ENCODE measurements around the gene POLR2J3. TPM values are rescaled to one million over a fixed set of nuclear protein-coding genes. Genes with fewer than 3 reads are reported as not detected.
"Not testable (repeated sequence)": the region's sequence is repeated elsewhere in the genome, so short reads cannot be mapped to it uniquely, and the experiment has no call there.

POLR2J3 gene
- 10 to 100 TPM; 52.4 to 59.4 TPM for total RNA-seq

- CTCF ChIA-PET; POLR2A ChIA-PET; H3K9me3 Mint-ChIP-seq (ENCODE audit: insufficient read depth); H3K4me1 Mint-ChIP-seq (ENCODE audit: low read depth); H3K36me3 Mint-ChIP-seq (ENCODE audit: low read depth); H3K27me3 Mint-ChIP-seq (ENCODE audit: low read depth): not testable (repeated sequence)
- ATAC-seq = peak; percentile 92
- H3K27ac Mint-ChIP-seq = peak within 1 kb of the TSS; percentile 92
- peak; percentile 100 for DNase-seq
- H3K4me3 Mint-ChIP-seq = peak within 1 kb of the TSS; percentile 89
Measured at GRCh38 chr7:102572261-102573239, at the start of gene POLR2J3. Gene POLR2J3, minus strand, starts transcription at chr7:102572583. Its CDS starts 62 bp downstream, at chr7:102572521.

- H3K4me1 Mint-ChIP-seq (ENCODE audit: low read depth); H3K9me3 Mint-ChIP-seq (ENCODE audit: insufficient read depth); H3K4me3 Mint-ChIP-seq; H3K36me3 Mint-ChIP-seq (ENCODE audit: low read depth); H3K27ac Mint-ChIP-seq; DNase-seq; H3K27me3 Mint-ChIP-seq (ENCODE audit: low read depth); ATAC-seq; POLR2A ChIA-PET; CTCF ChIA-PET: not testable (repeated sequence)
Measured at GRCh38 chr7:102618122-102618521, 45.7 kb upstream of the POLR2J3 start.

GRCh38 chr7:102616507-102617125 is 44.2 kb upstream of the POLR2J3 start, which contains the start of gene RASA4:
Gene RASA4, minus strand, starts transcription at chr7:102616756. Its CDS starts 67 bp downstream, at chr7:102616689.
- DNase-seq = peak; percentile 55
- H3K36me3 Mint-ChIP-seq (ENCODE audit: low read depth); H3K27me3 Mint-ChIP-seq (ENCODE audit: low read depth); POLR2A ChIA-PET; H3K9me3 Mint-ChIP-seq (ENCODE audit: insufficient read depth); CTCF ChIA-PET; H3K4me1 Mint-ChIP-seq (ENCODE audit: low read depth); H3K27ac Mint-ChIP-seq; H3K4me3 Mint-ChIP-seq: not testable (repeated sequence)
- ATAC-seq = peak; percentile 99

- H3K4me3 Mint-ChIP-seq; POLR2A ChIA-PET; H3K4me1 Mint-ChIP-seq (ENCODE audit: low read depth); H3K9me3 Mint-ChIP-seq (ENCODE audit: insufficient read depth); CTCF ChIA-PET; H3K27me3 Mint-ChIP-seq (ENCODE audit: low read depth); H3K27ac Mint-ChIP-seq; DNase-seq; H3K36me3 Mint-ChIP-seq (ENCODE audit: low read depth); ATAC-seq: not testable (repeated sequence)
Measured at GRCh38 chr7:102615930-102616329, 43.5 kb upstream of the POLR2J3 start.

GRCh38 chr7:102614873-102615272 is 42.5 kb upstream of the POLR2J3 start:
- H3K27ac Mint-ChIP-seq; H3K9me3 Mint-ChIP-seq (ENCODE audit: insufficient read depth); DNase-seq; POLR2A ChIA-PET; H3K4me1 Mint-ChIP-seq (ENCODE audit: low read depth); H3K4me3 Mint-ChIP-seq; ATAC-seq; H3K27me3 Mint-ChIP-seq (ENCODE audit: low read depth); H3K36me3 Mint-ChIP-seq (ENCODE audit: low read depth); CTCF ChIA-PET: not testable (repeated sequence)

- H3K4me3 Mint-ChIP-seq; H3K36me3 Mint-ChIP-seq (ENCODE audit: low read depth); H3K27me3 Mint-ChIP-seq (ENCODE audit: low read depth); H3K27ac Mint-ChIP-seq; ATAC-seq; CTCF ChIA-PET; DNase-seq; H3K4me1 Mint-ChIP-seq (ENCODE audit: low read depth); POLR2A ChIA-PET; H3K9me3 Mint-ChIP-seq (ENCODE audit: insufficient read depth): not testable (repeated sequence)
Measured at GRCh38 chr7:102614346-102614697, 41.9 kb upstream of the POLR2J3 start.

GRCh38 chr7:102613575-102614345 is 41.4 kb upstream of the POLR2J3 start:
- CTCF ChIA-PET; ATAC-seq; H3K27me3 Mint-ChIP-seq (ENCODE audit: low read depth); DNase-seq; H3K4me3 Mint-ChIP-seq; H3K27ac Mint-ChIP-seq; POLR2A ChIA-PET; H3K36me3 Mint-ChIP-seq (ENCODE audit: low read depth); H3K4me1 Mint-ChIP-seq (ENCODE audit: low read depth); H3K9me3 Mint-ChIP-seq (ENCODE audit: insufficient read depth): not testable (repeated sequence)

GRCh38 chr7:102611675-102612325 is 39.4 kb upstream of the POLR2J3 start:
- POLR2A ChIA-PET; H3K27ac Mint-ChIP-seq; H3K4me1 Mint-ChIP-seq (ENCODE audit: low read depth); H3K27me3 Mint-ChIP-seq (ENCODE audit: low read depth); H3K36me3 Mint-ChIP-seq (ENCODE audit: low read depth); ATAC-seq; CTCF ChIA-PET; H3K9me3 Mint-ChIP-seq (ENCODE audit: insufficient read depth); H3K4me3 Mint-ChIP-seq: not testable (repeated sequence)
- peak; percentile 20 for DNase-seq

GRCh38 chr7:102611013-102611674 is 38.8 kb upstream of the POLR2J3 start:
- POLR2A ChIA-PET; CTCF ChIA-PET; H3K4me3 Mint-ChIP-seq; H3K27me3 Mint-ChIP-seq (ENCODE audit: low read depth); DNase-seq; H3K27ac Mint-ChIP-seq; H3K9me3 Mint-ChIP-seq (ENCODE audit: insufficient read depth); H3K4me1 Mint-ChIP-seq (ENCODE audit: low read depth); H3K36me3 Mint-ChIP-seq (ENCODE audit: low read depth): not testable (repeated sequence)
- peak; percentile 71 for ATAC-seq

GRCh38 chr7:102610441-102610840 is 38.1 kb upstream of the POLR2J3 start:
- H3K36me3 Mint-ChIP-seq (ENCODE audit: low read depth); H3K4me1 Mint-ChIP-seq (ENCODE audit: low read depth); DNase-seq; CTCF ChIA-PET; POLR2A ChIA-PET; ATAC-seq; H3K27ac Mint-ChIP-seq; H3K27me3 Mint-ChIP-seq (ENCODE audit: low read depth); H3K9me3 Mint-ChIP-seq (ENCODE audit: insufficient read depth); H3K4me3 Mint-ChIP-seq: not testable (repeated sequence)

GRCh38 chr7:102609734-102610133 is 37.4 kb upstream of the POLR2J3 start:
- POLR2A ChIA-PET; H3K27me3 Mint-ChIP-seq (ENCODE audit: low read depth); H3K4me3 Mint-ChIP-seq; CTCF ChIA-PET; DNase-seq; H3K36me3 Mint-ChIP-seq (ENCODE audit: low read depth); ATAC-seq; H3K4me1 Mint-ChIP-seq (ENCODE audit: low read depth); H3K27ac Mint-ChIP-seq; H3K9me3 Mint-ChIP-seq (ENCODE audit: insufficient read depth): not testable (repeated sequence)
